ENCODE measurements around the gene ZNF14.

DNA sequence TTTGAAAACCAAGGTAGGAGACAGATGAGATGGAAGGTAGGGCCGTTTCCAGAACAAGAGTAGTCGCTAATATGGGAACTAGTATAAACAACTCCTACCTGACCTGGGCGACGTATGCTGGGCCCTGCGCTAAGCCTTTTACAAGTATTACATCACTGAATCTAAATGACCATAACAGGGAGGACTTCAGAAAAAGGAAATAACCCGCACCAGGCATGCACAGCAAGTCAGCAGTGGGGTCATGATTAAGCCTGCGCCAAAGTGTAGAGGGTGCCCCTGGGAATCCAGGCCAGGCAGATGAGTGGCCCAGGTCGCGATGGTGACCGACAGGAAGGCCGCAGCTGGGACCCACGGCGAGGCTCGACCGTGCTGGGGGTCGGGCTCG, 70.0 kb downstream of the ZNF14 start:
- TF ChIP-seq, protein P1, sequence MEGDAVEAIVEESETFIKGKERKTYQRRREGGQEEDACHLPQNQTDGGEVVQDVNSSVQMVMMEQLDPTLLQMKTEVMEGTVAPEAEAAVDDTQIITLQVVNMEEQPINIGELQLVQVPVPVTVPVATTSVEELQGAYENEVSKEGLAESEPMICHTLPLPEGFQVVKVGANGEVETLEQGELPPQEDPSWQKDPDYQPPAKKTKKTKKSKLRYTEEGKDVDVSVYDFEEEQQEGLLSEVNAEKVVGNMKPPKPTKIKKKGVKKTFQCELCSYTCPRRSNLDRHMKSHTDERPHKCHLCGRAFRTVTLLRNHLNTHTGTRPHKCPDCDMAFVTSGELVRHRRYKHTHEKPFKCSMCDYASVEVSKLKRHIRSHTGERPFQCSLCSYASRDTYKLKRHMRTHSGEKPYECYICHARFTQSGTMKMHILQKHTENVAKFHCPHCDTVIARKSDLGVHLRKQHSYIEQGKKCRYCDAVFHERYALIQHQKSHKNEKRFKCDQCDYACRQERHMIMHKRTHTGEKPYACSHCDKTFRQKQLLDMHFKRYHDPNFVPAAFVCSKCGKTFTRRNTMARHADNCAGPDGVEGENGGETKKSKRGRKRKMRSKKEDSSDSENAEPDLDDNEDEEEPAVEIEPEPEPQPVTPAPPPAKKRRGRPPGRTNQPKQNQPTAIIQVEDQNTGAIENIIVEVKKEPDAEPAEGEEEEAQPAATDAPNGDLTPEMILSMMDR (IDR thresholded peaks at IDR 0.05 in 2 of 3, conservative IDR thresholded peaks at IDR 0.05 in 1 of 3; ENCODE audit: control insufficient read depth in 2 of 3, extremely low read depth in 1 of 3, insufficient read depth in 1 of 3, low read depth in 3 of 3, low read length in 3 of 3) = no peak
- TF ChIP-seq, protein P2, sequence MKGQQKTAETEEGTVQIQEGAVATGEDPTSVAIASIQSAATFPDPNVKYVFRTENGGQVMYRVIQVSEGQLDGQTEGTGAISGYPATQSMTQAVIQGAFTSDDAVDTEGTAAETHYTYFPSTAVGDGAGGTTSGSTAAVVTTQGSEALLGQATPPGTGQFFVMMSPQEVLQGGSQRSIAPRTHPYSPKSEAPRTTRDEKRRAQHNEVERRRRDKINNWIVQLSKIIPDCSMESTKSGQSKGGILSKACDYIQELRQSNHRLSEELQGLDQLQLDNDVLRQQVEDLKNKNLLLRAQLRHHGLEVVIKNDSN (IDR thresholded peaks at IDR 0.05; ENCODE audit: borderline replicate concordance, extremely low read length, insufficient read depth, low read depth, low read length) = no peak
- TF ChIP-seq, protein P3, sequence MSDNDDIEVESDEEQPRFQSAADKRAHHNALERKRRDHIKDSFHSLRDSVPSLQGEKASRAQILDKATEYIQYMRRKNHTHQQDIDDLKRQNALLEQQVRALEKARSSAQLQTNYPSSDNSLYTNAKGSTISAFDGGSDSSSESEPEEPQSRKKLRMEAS (IDR thresholded peaks at IDR 0.05; ENCODE audit: low read depth, low read length) = no peak
- TF ChIP-seq EZH2 (IDR thresholded peaks at IDR 0.05; ENCODE audit: borderline replicate concordance, control insufficient read depth, low read depth, low read length) = no peak
- TF ChIP-seq, protein P4, sequence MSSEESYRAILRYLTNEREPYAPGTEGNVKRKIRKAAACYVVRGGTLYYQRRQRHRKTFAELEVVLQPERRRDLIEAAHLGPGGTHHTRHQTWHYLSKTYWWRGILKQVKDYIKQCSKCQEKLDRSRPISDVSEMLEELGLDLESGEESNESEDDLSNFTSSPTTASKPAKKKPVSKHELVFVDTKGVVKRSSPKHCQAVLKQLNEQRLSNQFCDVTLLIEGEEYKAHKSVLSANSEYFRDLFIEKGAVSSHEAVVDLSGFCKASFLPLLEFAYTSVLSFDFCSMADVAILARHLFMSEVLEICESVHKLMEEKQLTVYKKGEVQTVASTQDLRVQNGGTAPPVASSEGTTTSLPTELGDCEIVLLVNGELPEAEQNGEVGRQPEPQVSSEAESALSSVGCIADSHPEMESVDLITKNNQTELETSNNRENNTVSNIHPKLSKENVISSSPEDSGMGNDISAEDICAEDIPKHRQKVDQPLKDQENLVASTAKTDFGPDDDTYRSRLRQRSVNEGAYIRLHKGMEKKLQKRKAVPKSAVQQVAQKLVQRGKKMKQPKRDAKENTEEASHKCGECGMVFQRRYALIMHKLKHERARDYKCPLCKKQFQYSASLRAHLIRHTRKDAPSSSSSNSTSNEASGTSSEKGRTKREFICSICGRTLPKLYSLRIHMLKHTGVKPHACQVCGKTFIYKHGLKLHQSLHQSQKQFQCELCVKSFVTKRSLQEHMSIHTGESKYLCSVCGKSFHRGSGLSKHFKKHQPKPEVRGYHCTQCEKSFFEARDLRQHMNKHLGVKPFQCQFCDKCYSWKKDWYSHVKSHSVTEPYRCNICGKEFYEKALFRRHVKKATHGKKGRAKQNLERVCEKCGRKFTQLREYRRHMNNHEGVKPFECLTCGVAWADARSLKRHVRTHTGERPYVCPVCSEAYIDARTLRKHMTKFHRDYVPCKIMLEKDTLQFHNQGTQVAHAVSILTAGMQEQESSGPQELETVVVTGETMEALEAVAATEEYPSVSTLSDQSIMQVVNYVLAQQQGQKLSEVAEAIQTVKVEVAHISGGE (CRISPR knock-in tag; IDR thresholded peaks at IDR 0.05) = no peak
- no peak for TF ChIP-seq TCF12 (IDR thresholded peaks at IDR 0.05; ENCODE audit: low read depth, low read length)
- TF ChIP-seq CHD2 (IDR thresholded peaks at IDR 0.05; ENCODE audit: borderline replicate concordance, low read depth, low read length) = no peak
- no peak for TF ChIP-seq SUZ12 (IDR thresholded peaks at IDR 0.05; ENCODE audit: unreplicated experiment)
- no peak for TF ChIP-seq NR2C2 (IDR thresholded peaks at IDR 0.05; ENCODE audit: borderline replicate concordance, control insufficient read depth, insufficient read length, low read depth)
- no peak for TF ChIP-seq POLR2A (IDR thresholded peaks at IDR 0.05; ENCODE audit: low read depth, low read length)
- no peak for TF ChIP-seq RFX5 (IDR thresholded peaks at IDR 0.05; ENCODE audit: low read depth, low read length)
- TF ChIP-seq, protein P5, sequence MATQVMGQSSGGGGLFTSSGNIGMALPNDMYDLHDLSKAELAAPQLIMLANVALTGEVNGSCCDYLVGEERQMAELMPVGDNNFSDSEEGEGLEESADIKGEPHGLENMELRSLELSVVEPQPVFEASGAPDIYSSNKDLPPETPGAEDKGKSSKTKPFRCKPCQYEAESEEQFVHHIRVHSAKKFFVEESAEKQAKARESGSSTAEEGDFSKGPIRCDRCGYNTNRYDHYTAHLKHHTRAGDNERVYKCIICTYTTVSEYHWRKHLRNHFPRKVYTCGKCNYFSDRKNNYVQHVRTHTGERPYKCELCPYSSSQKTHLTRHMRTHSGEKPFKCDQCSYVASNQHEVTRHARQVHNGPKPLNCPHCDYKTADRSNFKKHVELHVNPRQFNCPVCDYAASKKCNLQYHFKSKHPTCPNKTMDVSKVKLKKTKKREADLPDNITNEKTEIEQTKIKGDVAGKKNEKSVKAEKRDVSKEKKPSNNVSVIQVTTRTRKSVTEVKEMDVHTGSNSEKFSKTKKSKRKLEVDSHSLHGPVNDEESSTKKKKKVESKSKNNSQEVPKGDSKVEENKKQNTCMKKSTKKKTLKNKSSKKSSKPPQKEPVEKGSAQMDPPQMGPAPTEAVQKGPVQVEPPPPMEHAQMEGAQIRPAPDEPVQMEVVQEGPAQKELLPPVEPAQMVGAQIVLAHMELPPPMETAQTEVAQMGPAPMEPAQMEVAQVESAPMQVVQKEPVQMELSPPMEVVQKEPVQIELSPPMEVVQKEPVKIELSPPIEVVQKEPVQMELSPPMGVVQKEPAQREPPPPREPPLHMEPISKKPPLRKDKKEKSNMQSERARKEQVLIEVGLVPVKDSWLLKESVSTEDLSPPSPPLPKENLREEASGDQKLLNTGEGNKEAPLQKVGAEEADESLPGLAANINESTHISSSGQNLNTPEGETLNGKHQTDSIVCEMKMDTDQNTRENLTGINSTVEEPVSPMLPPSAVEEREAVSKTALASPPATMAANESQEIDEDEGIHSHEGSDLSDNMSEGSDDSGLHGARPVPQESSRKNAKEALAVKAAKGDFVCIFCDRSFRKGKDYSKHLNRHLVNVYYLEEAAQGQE (IDR thresholded peaks at IDR 0.05; ENCODE audit: low read depth, low read length) = no peak
- TF ChIP-seq RCOR1 (conservative IDR thresholded peaks at IDR 0.05; ENCODE audit: low read depth, low read length) = no peak
- TF ChIP-seq SIX5 (IDR thresholded peaks at IDR 0.05; ENCODE audit: low read depth, low read length, severe bottlenecking) = no peak

Data from GM12878 (cell line).